ENCODE data around the gene GULP1. TPM values are rescaled to one million over a fixed set of nuclear protein-coding genes. Genes with fewer than 3 reads are reported as not detected.

GULP1 gene
- total and polyA plus RNA-seq, 10 donors = 0.83 to 16.6 (median 6.6) TPM

GRCh38 chr2:188492751-188493150, 201.1 kb downstream of the GULP1 start:
- intact Hi-C loops (cut with DNase I; ENCODE audit: low total_unique reads) = no loop called here
- 82 to 92% (median 86%) methylated on average over 4 of the region's 4 CpGs for WGBS, 5 donors
- TF ChIP-seq POLR2AphosphoS5 (IDR thresholded peaks at IDR 0.05) (no peak), POLR2A (IDR thresholded peaks at IDR 0.05) (no peak), CTCF (IDR thresholded peaks at IDR 0.05 in 8 of 11, conservative IDR thresholded peaks at IDR 0.05 in 3 of 11) (no peak)
- H3K27me3 ChIP-seq (replicated peaks in 1 of 7) = no peaks in the 10 kb centered on the region
- no peaks in the 10 kb centered on the region for H3K9me3 ChIP-seq
- no peak overlapping the region for H3K4me3 ChIP-seq
- DNase-seq = no peak
- H3K27ac ChIP-seq = no peak overlapping the region
- H3K36me3 ChIP-seq = no peaks in the 10 kb centered on the region
- H3K4me1 ChIP-seq = no peaks in the 10 kb centered on the region

DNA sequence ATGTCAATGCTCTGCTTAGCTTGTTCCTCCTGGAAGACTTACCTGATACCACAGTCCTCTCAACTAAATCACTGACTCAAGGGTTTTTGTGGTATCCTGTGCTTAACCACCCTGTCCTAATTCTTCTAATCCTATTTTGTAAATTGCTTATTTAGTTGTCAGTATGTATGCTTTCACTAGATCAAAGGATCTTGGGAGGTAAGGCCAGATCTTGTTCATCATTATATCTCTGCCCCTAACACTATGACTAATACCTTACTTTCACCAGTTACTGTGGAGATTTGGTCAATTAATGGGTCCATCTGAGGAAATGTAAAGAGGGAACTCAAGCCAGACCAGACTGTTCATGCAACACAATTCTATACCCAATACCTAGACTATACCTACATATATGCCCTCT, 203.2 kb downstream of the GULP1 start:
- intact Hi-C loops (cut with DNase I; ENCODE audit: low total_unique reads) = no loop called here

GRCh38 chr2:188495969-188496431, 204.3 kb downstream of the GULP1 start:
- Histone ChIP-seq H3K27me3 (replicated peaks in 1 of 7) (no peaks in the 10 kb centered on the region), H3K4me1 (no peaks in the 10 kb centered on the region), H3K4me3 (no peak overlapping the region), H3K36me3 (no peaks in the 10 kb centered on the region), H3K9me3 (no peaks in the 10 kb centered on the region), H3K27ac (no peak overlapping the region)
- 84 to 96% (median 89%) methylated on average over 2 of the region's 2 CpGs for WGBS, 5 donors
- intact Hi-C loops (cut with DNase I; ENCODE audit: low total_unique reads) = no loop called here
- no peak for TF ChIP-seq POLR2A (IDR thresholded peaks at IDR 0.05)
- TF ChIP-seq CTCF (IDR thresholded peaks at IDR 0.05 in 8 of 11, conservative IDR thresholded peaks at IDR 0.05 in 3 of 11) = no peak
- TF ChIP-seq POLR2AphosphoS5 (IDR thresholded peaks at IDR 0.05) = no peak
- DNase-seq = no peak

More for the DNA sequence above, 203.2 kb downstream of the GULP1 start:
- Histone ChIP-seq H3K27ac (no peak overlapping the region), H3K36me3 (no peaks in the 10 kb centered on the region), H3K27me3 (replicated peaks in 1 of 7) (no peaks in the 10 kb centered on the region), H3K9me3 (no peaks in the 10 kb centered on the region), H3K4me1 (no peaks in the 10 kb centered on the region), H3K4me3 (no peak overlapping the region)
- TF ChIP-seq POLR2A (IDR thresholded peaks at IDR 0.05) = no peak
- no peak for DNase-seq

DNA sequence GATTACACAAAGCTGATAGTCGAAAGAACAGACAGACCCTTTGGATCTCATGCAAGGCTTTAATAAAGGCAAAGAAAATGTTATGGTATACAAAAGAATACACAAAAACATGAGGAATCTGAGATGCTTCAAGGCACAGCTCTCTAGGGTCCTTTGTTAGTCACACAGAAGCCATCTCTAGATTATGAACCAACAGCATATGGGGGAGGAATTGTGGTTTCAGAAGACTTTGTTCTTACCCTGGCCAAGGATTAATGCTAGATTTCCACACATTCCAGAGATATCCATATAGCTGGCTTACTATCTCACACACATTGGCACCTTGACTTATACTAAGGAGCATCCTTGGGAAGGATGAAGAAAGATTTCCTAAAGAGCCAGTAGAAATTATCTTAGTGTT, 206.1 kb downstream of the GULP1 start:
- Histone ChIP-seq H3K4me3 (no peak overlapping the region), H3K9me3 (no peaks in the 10 kb centered on the region), H3K27me3 (replicated peaks in 1 of 7) (no peaks in the 10 kb centered on the region), H3K27ac (no peak overlapping the region), H3K36me3 (no peaks in the 10 kb centered on the region), H3K4me1 (no peaks in the 10 kb centered on the region)
- TF ChIP-seq POLR2AphosphoS5 (IDR thresholded peaks at IDR 0.05) = no peak
- TF ChIP-seq POLR2A (IDR thresholded peaks at IDR 0.05) = no peak
- no peak for TF ChIP-seq CTCF (IDR thresholded peaks at IDR 0.05 in 8 of 11, conservative IDR thresholded peaks at IDR 0.05 in 3 of 11)
- DNase-seq = no peak
- intact Hi-C loops (cut with DNase I; ENCODE audit: low total_unique reads) = no loop called here
- WGBS, 5 donors = 80 to 95% (median 89%) methylated on average over 1 of the region's 1 CpG

DNA sequence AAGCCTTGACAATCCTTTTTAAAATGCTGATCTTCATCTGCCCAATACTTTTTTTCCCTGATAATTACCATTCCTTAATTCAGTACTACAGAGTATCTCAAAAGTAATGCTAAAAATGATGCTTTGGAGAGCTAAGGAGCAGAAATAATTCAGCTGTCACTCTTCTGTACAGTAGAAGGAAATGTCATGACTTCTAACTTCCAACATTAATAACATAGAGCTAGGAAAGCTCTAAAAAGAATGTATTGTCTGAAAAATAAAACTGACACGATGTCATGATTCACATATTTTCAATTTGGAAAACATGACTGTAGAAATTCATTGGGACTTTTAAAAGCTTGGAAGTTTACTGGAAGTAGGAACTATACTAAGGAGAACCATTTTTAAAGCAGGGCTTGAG, 212.3 kb downstream of the GULP1 start:
- Histone ChIP-seq H3K36me3 (no peaks in the 10 kb centered on the region), H3K27ac (no peak overlapping the region), H3K27me3 (replicated peaks in 1 of 7) (no peaks in the 10 kb centered on the region), H3K4me1 (no peaks in the 10 kb centered on the region), H3K9me3 (no peaks in the 10 kb centered on the region), H3K4me3 (no peak overlapping the region)
- intact Hi-C loops (cut with DNase I; ENCODE audit: low total_unique reads) = no loop called here
- 52 to 77% (median 63%) methylated on average over 1 of the region's 1 CpG for WGBS, 5 donors
- DNase-seq = no peak
- no peak for TF ChIP-seq POLR2AphosphoS5 (IDR thresholded peaks at IDR 0.05)
- no peak for TF ChIP-seq CTCF (IDR thresholded peaks at IDR 0.05 in 8 of 11, conservative IDR thresholded peaks at IDR 0.05 in 3 of 11)
- TF ChIP-seq POLR2A (IDR thresholded peaks at IDR 0.05) = no peak

Measured in spleen (tissue), 11 donors.